ENCODE data around the gene ANGPTL7.
"Not testable (repeated sequence)": the region's sequence is repeated elsewhere in the genome, so short reads cannot be mapped to it uniquely, and the experiment has no call there.

- not testable (repeated sequence) for TF ChIP-seq POLR2A, POLR2AphosphoS5 (IDR thresholded peaks at IDR 0.05; ENCODE audit: low read depth, low read length)
These were observed 9.4 kb upstream of the ANGPTL7 start for GRCh38 chr1:11179749-11180148.

Data from GM12891 (cell line).